Measurements from ENCODE around the gene DMBX1.

DMBX1 gene

GRCh38 chr1:46510998-46511365 is 21.3 kb downstream of the DMBX1 start:
- H3K4me3 ChIP-seq (ENCODE audit: control insufficient read depth, low read depth, low read length), result no peak overlapping the region
- TF ChIP-seq CTCF (IDR thresholded peaks at IDR 0.05; ENCODE audit: control insufficient read depth, insufficient read depth, low read depth, low read length, missing control alignments), result no peak
- DNase-seq (ENCODE audit: low read depth), result no peak

- DNase-seq (ENCODE audit: low read depth), result no peak
- no peak for TF ChIP-seq CTCF (IDR thresholded peaks at IDR 0.05; ENCODE audit: control insufficient read depth, insufficient read depth, low read depth, low read length, missing control alignments)
- H3K4me3 ChIP-seq (ENCODE audit: control insufficient read depth, low read depth, low read length), result no peak overlapping the region
Measured at GRCh38 chr1:46512135-46512791, 22.6 kb downstream of the DMBX1 start.

- DNase-seq (ENCODE audit: low read depth), result no peak
- TF ChIP-seq CTCF (IDR thresholded peaks at IDR 0.05; ENCODE audit: control insufficient read depth, insufficient read depth, low read depth, low read length, missing control alignments), result no peak
- no peak overlapping the region for H3K4me3 ChIP-seq (ENCODE audit: control insufficient read depth, low read depth, low read length)
Measured at GRCh38 chr1:46512792-46513190, 23.2 kb downstream of the DMBX1 start.

GRCh38 chr1:46513536-46513935 is 23.9 kb downstream of the DMBX1 start:
- no peak for TF ChIP-seq CTCF (IDR thresholded peaks at IDR 0.05; ENCODE audit: control insufficient read depth, insufficient read depth, low read depth, low read length, missing control alignments)

GRCh38 chr1:46515576-46515975 is 25.9 kb downstream of the DMBX1 start:
- TF ChIP-seq CTCF (IDR thresholded peaks at IDR 0.05; ENCODE audit: control insufficient read depth, insufficient read depth, low read depth, low read length, missing control alignments), result no peak
- H3K4me3 ChIP-seq (ENCODE audit: control insufficient read depth, low read depth, low read length), result no peak overlapping the region
- DNase-seq (ENCODE audit: low read depth), result no peak

More at GRCh38 chr1:46513536-46513935, 23.9 kb downstream of the DMBX1 start:
- DNase-seq (ENCODE audit: low read depth), result no peak
- no peak overlapping the region for H3K4me3 ChIP-seq (ENCODE audit: control insufficient read depth, low read depth, low read length)

GRCh38 chr1:46516200-46516950 is 26.7 kb downstream of the DMBX1 start:
- no peak overlapping the region for H3K4me3 ChIP-seq (ENCODE audit: control insufficient read depth, low read depth, low read length)
- DNase-seq (ENCODE audit: low read depth), result no peak
- TF ChIP-seq CTCF (IDR thresholded peaks at IDR 0.05; ENCODE audit: control insufficient read depth, insufficient read depth, low read depth, low read length, missing control alignments), result no peak

Measured in AG09309 (cell line).